Brain pericyte (primary cell): ENCODE data around the gene GRIPAP1.
"Not testable (repeated sequence)": the region's sequence is repeated elsewhere in the genome, so short reads cannot be mapped to it uniquely, and the experiment has no call there.

Source experiments
- DNase-seq: peaks from one replicate; pipeline ENCODE4 v3.0.0-alpha.2; 2012; ENCODE audit warnings: low read depth, low spot score

Gene GRIPAP1

DNA sequence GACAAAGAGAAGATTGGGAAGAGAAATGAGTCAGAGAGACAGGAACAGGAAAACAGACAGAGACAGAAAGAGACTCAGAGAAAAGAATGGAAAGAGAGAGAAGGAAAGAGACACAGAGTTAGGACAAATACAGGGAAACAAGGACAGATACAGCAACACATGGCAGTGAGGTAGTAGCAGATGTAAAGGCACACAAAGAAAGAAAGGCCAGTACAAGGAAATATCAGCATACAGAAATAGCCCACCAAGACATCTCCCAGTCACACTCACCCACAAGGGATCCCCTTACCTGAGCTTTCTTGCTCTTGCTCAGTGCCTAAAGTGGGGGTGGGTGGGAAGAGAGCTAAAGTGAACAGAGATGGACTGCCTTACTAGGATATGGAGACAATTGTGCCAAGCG, 4.2 kb downstream of the GRIPAP1 start:
- DNase-seq = no peak

DNA sequence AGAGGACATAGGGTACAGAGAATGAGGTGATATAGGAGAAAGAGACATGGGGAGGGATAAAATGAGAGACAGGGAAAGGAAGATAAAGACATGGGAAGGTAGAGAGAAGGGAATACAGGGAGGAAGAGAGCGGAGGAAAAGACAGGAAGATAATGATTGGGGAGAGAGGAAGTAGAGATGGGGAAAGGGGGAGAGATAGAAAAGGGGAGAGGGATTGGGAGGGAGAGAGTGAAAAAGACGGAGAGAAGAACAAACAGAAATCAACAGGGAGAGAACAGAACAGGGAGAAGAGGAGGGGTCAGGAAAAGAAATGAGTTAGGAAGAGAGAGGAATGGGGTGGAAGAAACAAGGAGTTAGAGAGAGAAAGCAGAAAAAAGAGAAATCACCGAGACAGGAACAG, 4.6 kb downstream of the GRIPAP1 start:
- no peak for DNase-seq

DNA sequence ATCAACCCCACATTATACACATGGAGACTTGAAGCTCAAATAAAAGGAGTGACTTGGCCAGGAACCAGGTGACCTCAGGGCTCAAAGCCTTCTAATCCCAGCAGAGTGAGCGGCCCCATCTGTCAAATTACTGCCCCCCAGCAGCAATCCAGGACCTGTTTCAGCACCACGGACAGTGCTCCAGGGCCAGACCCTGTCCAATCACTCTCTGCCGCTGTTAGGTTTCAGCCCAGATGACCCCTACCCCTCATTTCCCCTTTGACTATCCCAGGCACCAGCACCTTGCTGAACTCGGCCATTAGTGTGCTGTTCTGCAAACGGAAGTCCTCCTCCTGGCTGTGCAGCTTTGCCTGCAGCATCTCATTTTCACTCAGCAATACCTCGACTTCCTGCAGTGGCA, 5.1 kb downstream of the GRIPAP1 start:
- DNase-seq = no peak

DNA sequence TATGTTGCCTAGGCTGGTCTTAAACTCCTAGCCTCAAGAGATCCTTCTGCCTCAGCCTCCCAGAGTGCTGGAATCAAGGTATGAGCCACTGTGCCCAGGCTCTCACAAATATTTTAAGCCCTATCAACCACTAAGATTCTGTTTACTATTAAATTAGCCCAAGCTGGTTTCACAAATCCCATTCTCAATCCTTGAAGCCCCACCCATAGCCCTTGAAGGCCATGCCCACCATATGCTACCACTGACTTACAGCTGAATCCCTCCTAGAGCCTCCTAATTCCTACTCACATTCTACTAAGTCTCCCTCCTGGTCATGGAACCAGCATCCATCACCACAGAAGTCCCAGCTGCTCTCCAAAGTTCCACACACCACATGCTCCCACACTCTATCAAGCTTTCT, 9.7 kb downstream of the GRIPAP1 start:
- DNase-seq = no peak

DNA sequence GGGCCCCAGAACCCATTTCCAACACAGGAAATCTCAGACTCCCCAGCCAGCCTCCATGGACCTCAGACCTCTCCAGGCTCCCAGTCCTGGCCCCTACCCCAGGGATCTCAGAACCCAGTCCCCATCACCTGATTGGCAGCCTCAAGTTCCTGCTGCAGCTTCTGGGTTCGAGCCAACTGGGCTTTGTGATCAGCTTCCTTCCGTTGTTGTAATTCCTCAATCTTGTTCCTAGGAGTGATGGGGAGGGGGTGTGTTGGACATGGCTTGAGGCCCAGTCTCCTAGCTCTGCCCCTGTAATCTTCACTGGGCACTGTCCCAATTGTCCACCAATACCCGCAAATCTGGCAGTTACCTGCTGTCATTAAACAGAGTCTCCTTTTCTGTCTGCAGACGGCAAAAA, 12.6 kb downstream of the GRIPAP1 start:
- DNase-seq = no peak

DNA sequence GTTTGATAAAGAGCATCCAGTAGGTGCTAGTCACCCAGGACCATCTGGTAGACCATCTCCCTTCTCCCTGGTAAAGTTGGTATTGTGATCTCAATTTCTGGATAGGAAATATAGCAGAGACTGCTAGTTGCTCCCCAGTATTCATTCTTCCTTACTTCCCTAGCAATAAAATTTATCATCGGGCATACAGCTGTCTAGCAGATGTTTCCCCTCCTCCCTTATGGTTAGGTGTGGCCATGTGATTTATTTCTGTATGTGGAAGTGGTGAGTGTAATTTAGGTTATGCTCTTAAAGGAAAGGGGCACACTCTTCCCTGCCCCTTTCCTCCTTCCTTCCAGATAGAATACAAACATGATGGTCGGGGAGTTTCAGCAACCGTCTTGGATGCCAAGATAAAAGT, 18.2 kb downstream of the GRIPAP1 start:
- DNase-seq = no peak

DNA sequence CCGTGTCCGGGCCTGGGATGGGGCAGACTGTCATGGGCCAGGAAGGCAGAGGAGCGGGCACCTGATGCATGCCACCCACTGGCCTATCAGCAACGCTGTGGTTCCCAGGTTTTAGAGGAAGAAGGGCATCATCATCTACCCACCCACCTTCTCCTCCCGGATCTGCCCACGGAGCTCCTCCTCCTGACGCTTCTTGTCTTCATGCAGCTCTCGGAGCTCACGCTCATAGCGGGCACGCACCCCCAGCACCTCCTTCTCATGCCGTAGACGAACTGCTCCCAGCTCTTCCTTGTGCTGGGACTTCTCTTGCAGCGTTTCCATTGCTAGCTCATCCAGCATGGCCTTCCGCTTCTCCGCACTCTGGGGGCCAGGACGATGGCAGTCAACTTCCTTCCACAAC, 19.0 kb downstream of the GRIPAP1 start:
- DNase-seq = no peak

DNA sequence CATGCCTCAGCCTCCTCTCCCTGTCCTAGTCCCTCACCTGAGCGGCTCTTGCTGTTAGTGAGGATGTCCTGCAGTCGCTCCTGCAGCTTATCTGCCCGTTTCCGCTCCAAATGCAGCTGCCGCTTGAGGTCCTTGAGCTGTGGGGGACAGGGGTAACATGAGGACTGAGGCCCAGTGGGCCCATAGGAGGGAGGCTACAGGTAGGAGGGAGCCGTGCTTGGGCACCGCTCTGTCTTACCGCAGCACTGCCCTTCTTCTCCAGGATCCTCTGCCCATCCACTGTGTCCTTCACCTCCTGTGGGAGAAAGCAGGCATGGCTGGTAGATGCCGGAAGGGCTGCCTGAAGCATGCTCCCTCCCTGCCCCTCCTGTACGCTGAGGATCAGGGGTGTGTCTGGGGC, 20.9 kb downstream of the GRIPAP1 start:
- no peak for DNase-seq

DNA sequence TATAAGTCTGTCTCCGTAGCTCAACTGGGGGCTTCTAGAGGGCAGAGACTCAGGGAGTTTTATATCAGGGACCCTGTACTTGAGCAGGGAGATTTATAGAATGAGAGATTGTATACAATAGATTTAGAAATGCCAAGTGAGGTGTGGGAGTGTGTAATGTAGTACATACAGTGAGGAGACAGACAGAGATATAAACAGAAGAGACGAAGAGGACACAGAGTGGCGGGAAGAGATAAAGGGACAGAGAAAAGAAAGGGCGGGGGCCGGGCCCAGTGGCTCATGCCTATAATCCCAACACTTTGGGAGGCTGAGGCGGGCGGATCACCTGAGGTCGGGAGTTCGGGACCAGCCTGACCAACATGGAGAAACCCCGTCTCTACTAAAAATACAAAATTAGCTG, 21.7 kb downstream of the GRIPAP1 start:
- not testable (repeated sequence) for DNase-seq

DNA sequence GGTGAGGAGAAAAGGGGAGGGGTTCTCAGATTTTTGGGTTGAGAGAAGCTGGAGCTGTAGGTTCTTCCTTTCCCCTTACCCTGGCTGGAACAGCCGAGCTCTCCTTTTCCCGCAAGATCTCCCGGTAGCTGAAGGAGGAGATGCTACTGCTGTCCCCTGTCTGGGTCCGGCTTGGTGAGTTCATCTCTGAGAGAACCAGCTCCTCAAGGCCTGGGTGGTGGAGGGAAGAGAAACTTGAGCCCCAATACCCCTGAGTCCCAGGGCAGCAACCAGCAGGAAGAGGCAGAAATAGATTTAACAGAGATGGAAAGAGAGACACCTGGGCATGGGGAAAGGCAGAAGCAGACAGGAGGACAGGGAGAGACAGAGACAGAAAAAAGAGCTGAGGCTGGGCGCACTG, 23.8 kb downstream of the GRIPAP1 start:
- DNase-seq = no peak

DNA sequence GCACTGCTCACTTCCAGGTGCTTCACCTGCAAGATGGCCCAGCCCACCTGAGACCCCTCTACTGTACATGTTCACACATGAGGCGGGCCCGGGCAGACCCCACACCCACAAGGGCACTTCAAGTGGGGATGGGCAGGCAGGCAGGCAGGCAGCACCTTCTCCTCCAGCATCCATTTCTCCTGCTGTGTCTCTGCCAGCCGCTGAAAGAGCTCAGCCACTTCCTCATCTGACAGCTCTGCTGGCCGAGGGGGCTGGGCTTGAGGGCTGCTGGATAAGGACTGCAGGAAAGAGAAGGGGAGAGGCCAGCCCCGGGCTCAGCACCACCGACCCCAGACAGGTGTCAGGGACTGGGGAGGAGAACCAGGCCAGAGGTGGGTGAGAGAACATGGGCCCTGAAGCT, 26.0 kb downstream of the GRIPAP1 start:
- DNase-seq = no peak

DNA sequence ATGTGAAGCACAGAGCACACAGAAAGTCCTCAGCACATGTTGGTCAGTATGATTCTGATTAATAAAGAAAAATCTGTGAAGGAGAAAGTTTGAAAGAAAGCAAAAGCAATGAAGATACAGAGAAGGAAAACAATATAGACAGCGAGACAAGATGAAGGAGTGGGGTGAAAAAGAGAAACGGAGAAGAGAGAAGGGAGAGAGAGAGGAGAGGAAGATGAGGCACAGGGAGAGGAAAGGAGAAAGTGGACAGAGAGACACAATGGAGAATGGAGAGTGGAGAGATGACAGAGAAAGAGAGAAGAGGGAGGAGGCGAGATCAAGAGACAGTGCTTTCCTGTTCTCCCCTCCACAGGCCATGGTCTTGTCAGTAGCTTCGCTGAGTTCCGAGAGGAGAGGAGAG, 26.5 kb downstream of the GRIPAP1 start:
- DNase-seq = no peak

DNA sequence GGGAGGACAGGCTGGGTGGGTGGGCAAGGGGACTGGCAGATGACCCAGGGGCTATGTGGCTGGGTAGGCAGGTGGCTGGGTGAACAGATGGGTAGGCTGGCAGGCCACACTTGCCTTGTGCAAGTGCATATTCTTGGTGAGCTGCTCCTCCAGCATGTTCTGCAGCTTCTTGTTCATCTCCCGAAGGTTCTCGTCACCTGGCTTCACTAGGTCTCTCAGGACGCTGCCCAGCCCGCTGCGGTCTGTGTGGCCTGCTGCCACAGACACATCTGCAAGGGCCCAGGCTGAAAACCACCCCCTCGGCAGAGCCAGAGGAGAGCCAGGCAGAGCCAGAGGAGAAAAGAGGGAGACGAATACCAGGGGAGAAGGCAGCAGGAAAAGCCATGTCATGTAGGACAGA, 27.0 kb downstream of the GRIPAP1 start:
- no peak for DNase-seq

DNA sequence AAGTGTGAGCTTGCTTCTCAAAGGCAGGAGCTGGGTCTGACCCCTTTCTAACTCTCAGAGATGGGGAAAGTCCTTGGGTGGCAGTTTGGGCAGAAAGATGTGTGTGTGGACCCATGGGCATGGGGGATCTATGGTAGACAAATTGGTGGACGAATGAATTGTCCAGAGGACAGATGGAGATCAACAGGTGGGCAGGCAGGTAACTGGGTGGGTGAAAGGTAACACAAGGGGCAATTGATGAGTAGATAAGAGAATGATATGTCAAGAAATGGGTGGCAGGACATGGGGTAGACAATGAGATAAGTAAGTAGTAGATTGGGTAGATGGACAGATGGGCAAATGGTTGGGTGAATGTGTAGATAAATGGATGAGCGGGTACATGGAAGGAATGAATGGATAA, 27.5 kb downstream of the GRIPAP1 start:
- no peak for DNase-seq

DNA sequence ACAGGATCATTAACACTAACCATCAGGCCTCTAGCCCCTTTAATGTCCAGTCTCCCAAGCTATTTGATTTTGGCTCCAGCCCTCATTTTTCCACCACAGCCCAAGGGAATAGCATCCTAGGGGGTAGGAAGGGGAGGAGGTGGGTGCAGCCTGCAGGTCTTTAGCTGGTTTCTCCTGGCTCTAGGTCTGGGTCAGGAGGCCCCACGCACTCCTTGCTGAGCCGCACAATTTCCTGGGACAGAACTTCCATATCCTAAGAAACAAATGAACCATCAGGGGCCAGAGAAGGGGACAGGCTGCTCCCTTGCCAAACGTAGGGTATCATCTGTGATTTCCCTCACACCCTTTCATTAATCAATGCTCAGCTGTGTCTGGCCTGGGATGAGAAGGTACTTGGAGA, 28.0 kb downstream of the GRIPAP1 start:
- no peak for DNase-seq

DNA sequence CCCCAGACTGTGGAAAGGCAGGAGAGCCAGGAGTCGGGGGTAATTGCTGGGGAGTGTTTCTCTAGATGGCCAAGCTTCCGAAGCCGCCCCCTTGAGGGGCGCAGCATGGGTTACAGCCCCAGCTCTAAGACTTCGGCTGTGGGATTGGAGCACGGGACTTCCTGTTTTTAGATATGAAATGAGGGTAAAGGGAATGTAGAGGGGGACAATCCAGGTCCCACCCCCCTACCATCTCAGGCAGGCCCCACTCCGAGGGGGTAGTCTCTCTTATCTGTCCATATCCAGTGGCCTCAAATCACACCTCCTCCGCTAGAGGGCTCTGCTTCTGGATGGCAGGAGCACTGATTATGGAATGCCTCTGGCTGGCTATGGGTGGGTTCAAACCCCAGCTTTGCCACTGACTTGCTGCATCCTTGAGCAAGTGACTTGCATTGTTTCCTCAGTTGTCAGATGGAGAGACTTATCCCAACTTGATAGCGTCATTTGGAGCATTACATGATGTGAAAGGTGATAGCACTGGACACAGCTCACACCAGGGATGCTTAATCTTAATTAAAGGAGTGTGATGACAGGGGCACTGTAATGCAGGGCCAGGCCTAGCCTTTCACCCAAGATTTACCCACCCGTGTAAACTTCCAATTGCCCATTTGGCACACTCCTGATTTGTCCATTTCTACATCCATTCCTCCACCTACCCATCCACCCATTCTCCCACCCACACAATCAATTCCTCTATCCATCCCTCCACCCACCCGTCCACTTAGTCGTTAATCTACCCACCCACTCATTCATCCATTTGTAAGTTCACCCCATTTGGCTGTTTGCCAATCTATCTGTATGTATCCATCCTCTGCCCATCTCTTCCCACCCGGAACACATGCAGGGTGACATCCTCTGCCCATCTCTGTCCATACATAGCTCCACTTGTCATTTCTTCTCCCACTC, 29.6 kb downstream of the GRIPAP1 start:
- DNase-seq = no peak

DNA sequence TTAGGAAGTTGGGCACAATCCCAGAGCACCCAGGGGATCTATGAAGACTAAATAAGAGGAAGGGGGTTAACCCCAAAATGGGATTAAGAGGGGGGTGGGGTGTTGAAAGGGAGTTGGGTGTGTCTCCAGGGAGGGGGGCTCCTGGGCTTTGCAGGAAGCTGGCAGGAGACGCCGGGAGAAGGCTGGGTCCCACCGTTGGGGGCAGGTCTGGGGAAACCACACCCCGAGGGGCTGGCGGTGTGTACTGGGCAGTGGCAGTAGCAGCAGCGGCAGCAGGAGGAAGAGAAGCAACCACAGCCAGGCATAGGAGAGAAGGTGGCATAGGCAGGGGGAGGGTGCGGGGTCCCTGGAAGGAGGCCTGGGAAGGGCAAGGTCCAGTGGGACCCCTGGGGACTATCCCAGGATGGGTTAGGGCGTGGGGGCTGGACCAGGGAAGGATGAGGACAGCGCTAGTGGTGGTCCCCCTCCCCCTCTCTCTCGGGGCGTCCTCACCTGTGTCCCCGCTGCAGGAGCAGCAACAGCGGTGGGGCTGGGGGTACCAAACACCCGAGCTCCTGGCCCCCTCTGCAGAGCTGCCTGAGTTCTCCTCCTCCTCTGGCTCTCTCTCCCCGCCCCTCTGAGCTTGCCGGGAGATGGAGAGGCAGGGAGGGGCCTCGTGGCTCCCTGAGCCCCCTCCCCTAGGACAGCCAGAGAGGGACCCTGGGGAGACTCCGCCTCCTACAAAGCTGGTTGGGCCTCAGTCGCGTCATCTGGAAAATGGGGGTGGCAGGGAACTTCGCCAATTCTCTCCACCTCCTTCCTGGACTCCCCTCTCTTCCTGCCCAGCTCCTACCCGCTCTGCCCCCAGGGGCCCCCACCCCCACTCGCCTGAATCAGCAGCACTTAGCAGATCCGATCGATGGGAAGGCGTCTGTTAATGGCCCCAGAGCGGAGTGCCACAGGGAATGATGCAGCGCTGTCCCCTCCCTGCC, 30.5 kb downstream of the GRIPAP1 start, which contains the start of gene KCND1:
TSS of gene KCND1 (minus strand) at position 596 of the 971 bp plus-strand sequence. CDS start 1,573 bp downstream, outside the sequence.
- no peak for DNase-seq

DNA sequence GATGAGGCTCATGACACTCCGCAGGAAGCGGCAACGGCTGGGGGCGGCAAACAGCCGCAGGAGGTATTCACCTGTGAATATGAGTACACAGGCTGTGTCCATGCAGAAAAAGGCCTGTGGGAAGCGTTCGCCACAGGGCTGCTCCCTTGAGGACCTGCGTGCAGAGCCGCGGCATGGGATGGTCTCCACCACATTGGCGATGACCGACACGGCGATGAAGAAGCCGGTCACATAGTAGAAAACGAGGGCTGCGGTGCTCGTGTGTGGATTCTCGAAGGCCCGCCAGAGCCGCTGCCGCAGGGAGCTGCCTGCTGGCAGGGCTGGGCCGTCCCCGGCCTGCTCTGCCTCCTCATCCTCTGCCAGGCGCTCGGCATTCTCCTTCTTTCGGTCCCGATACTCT, 32.6 kb downstream of the GRIPAP1 start:
- no peak for DNase-seq

DNA sequence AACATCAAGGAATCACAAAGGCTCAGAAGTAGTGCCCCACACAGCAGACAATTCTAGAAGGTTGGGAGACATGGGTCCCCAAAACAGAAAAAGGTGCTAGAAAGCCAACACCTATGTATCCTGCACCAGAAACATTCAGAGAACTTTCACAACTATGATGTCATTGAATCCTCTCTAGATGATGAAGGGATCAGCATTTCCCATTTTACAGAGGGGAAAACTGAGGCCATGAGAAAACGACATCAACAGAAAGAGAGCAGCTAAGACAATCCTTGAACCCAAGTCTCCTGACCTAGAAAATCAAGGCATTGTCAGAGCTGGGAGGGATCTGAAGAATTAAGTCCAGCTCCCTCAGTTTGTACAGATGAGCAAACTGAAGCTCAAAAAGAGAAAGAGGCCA, 33.7 kb downstream of the GRIPAP1 start:
- no peak for DNase-seq

DNA sequence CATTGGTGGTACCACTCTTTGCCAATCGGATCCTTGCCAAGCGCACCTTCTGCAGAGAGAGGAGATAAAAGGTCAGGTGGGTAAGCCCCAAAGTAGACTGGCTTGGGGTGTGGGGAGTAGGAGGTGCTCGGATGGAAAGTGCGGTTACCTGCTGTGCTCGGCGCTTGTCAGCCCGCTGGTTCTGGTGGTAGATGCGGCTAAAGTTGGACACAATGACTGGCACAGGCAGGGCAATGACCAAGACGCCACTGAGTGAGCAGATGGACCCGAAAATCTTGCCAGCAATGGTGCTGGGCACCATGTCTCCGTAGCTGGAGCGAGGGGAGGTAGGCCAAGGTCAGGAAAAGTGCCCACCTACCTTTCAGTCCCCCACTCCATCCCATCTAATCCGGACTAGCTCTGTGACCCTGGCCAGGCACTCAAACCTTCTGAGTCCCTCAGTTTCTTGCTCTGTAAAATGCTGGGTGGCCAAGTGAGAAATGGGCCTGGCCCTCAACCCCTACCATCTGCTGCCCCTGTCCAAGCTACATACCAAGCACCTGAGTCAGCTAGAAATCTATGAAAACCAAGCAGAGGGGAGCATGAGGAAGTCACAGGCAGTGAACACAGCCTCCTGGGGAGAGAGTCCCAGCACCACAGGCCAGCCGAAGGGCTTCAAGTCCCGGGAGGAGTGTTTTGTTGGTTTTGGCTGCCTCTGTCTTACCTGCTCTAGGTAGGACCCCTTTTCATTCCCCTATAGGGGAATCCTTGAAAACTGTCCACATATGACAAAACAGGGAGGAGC, 35.1 kb downstream of the GRIPAP1 start:
- DNase-seq = no peak

DNA sequence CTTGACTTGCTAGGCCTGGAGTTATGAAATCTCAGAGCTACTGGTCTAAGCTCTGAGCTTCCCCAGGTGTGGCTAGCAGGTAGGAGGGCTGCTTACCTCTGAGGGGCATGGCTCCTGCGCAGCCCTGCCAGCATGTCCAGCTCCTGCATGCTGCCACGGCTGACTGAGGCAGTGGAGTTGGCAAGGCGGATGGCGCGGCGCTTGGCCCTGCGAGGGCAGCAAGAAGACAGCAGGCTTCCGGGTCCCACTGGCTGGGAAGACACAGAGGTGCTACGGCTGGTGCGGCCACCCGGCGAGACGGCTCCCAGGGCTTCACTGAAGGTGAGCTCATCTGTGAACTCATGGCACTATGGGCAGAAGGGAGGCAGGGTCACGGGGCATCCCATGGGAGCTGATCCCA, 36.1 kb downstream of the GRIPAP1 start:
- no peak for DNase-seq
